H1 (cell line): ENCODE results near the gene C2CD4C. TPM values are rescaled to one million over a fixed set of nuclear protein-coding genes. Genes with fewer than 3 reads are reported as not detected.
"Not testable (repeated sequence)": the region's sequence is repeated elsewhere in the genome, so short reads cannot be mapped to it uniquely, and the experiment has no call there.

Experiments used
- CTCF ChIA-PET: fragments of 300-600 bp; sonication (Branson Sonifier 250); formaldehyde crosslinking; loops from one replicate; lab custom pipeline; 2021; ENCODE audit not compliant: partially characterized antibody; lab: Charles Lee
- POLR2A ChIA-PET: fragments of 300-600 bp; sonication (Branson Sonifier 250); formaldehyde crosslinking; loops from one replicate; lab custom pipeline; 2021; ENCODE audit warnings: inconsistent platforms; ENCODE audit not compliant: partially characterized antibody; lab: Charles Lee
- DNase-seq, 2 experiments: peaks; one replicate each; pipeline versions ENCODE4 v3.0.0 to v3.0.0-alpha.2; 2010 to 2022; ENCODE audit warnings: low spot score in 2 of 2, low read depth in 1 of 2, mixed read lengths in 1 of 2
- FAIRE-seq: peaks from 2 replicates; lab custom pipeline; 2011; peaks lifted over from hg19 to GRCh38; lab: Jason Lieb, UNC
- H2AFZ ChIP-seq: 2 replicates; pipeline ENCODE4 v1.8.1; 2012; ENCODE audit warnings: low read length, inconsistent platforms
- H2AK5ac ChIP-seq: 2 replicates; pipeline ENCODE4 v1.6.1; 2013; ENCODE audit warnings: low read depth, low read length
- H2BK120ac ChIP-seq: replicated peaks from 2 replicates; pipeline ENCODE3; 2013; ENCODE audit warnings: low read depth, low read length, inconsistent platforms
- H2BK12ac ChIP-seq: 2 replicates; pipeline ENCODE4 v1.6.1; 2013; ENCODE audit warnings: low read depth, low read length
- H2BK15ac ChIP-seq: 2 replicates; pipeline ENCODE4 v1.6.1; 2013; ENCODE audit warnings: low read length
- H2BK20ac ChIP-seq: 2 replicates; pipeline ENCODE4 v1.6.1; 2013; ENCODE audit warnings: low read length
- H2BK5ac ChIP-seq: 2 replicates; pipeline ENCODE4 v1.6.1; 2013; ENCODE audit warnings: low read depth, low read length
- H3K14ac ChIP-seq: 2 replicates; pipeline ENCODE4 v1.6.1; 2013; ENCODE audit warnings: inconsistent platforms; ENCODE audit not compliant: insufficient read length
- H3K18ac ChIP-seq: 2 replicates; pipeline ENCODE4 v1.6.1; 2013; ENCODE audit warnings: low read length; ENCODE audit errors: extremely low read depth
- H3K23ac ChIP-seq: 2 replicates; pipeline ENCODE4 v1.6.1; 2013; ENCODE audit warnings: inconsistent platforms; ENCODE audit not compliant: insufficient read length
- H3K23me2 ChIP-seq: 2 replicates; pipeline ENCODE4 v1.6.1; 2013; ENCODE audit warnings: low read depth, low read length
- H3K27ac ChIP-seq: 2 replicates; pipeline ENCODE4 v1.6.1; 2011; ENCODE audit warnings: low read depth, low read length, inconsistent platforms
- H3K27me3 ChIP-seq, 4 experiments: replicated peaks in 1 of 4; 1 replicate in 1 of 4; 2 replicates in 3 of 4; pipeline versions ENCODE4 v1.6.1 to v1.8.1; 2011 to 2013; ENCODE audit warnings: low read length in 3 of 4, mild to moderate bottlenecking in 3 of 4, inconsistent platforms in 2 of 4, mixed read lengths in 2 of 4, moderate library complexity in 1 of 4; ENCODE audit not compliant: control insufficient read depth in 3 of 4, insufficient read depth in 3 of 4; ENCODE audit errors: extremely low read depth in 1 of 4
- H3K36me3 ChIP-seq, 4 experiments: 2 replicates each; pipeline versions ENCODE4 v1.6.1 to v1.8.1; 2011 to 2013; ENCODE audit warnings: mild to moderate bottlenecking in 4 of 4, low read length in 3 of 4, moderate library complexity in 2 of 4, control low read depth in 1 of 4, inconsistent platforms in 1 of 4; ENCODE audit not compliant: insufficient read depth in 4 of 4, control insufficient read depth in 2 of 4
- H3K4ac ChIP-seq: replicated peaks from 2 replicates; pipeline ENCODE3; 2013; ENCODE audit warnings: low read length, low read depth, mixed read lengths, inconsistent platforms; ENCODE audit not compliant: insufficient read length
- H3K4me1 ChIP-seq, 4 experiments: replicated peaks in 1 of 4; 1 replicate in 1 of 4; 2 replicates in 3 of 4; pipeline versions ENCODE4 v1.6.1 to v1.8.1; 2011 to 2013; ENCODE audit warnings: low read length in 3 of 4, inconsistent platforms in 2 of 4, mixed read lengths in 1 of 4; ENCODE audit not compliant: insufficient read depth in 4 of 4, control insufficient read depth in 3 of 4
- H3K4me2 ChIP-seq, 2 experiments: 2 replicates each; pipeline versions ENCODE4 v1.6.1 to v1.8.1; 2011 to 2013; ENCODE audit warnings: low read depth in 2 of 2, low read length in 2 of 2, control low read depth in 1 of 2, inconsistent platforms in 1 of 2, mild to moderate bottlenecking in 1 of 2; ENCODE audit not compliant: insufficient read depth in 1 of 2
- H3K4me3 ChIP-seq, 4 experiments: fragments of 200-600, 300-600 bp in 1 of 4; sonication (generic), shearing (Covaris generic), sonication (Bioruptor Twin) in 1 of 4; 2 replicates each; pipeline versions ENCODE4 v1.5.1 to v1.8.1; 2011 to 2016; ENCODE audit warnings: low read length in 4 of 4, low read depth in 3 of 4, control low read depth in 2 of 4, inconsistent platforms in 2 of 4, mild to moderate bottlenecking in 2 of 4, mixed read lengths in 1 of 4, moderate library complexity in 1 of 4; ENCODE audit not compliant: insufficient read depth in 2 of 4; ENCODE audit errors: extremely low read depth in 1 of 4
- H3K56ac ChIP-seq: replicated peaks from 2 replicates; pipeline ENCODE3; 2013; ENCODE audit warnings: low read depth, mild to moderate bottlenecking, mixed read lengths, low read length, inconsistent platforms; ENCODE audit not compliant: insufficient read length
- H3K79me1 ChIP-seq: 2 replicates; pipeline ENCODE4 v1.6.1; 2013; ENCODE audit warnings: low read depth, low read length, control low read depth
- H3K79me2 ChIP-seq, 2 experiments: 2 replicates each; pipeline versions ENCODE4 v1.6.1 to v1.8.1; 2012 to 2013; ENCODE audit warnings: low read length in 2 of 2, mild to moderate bottlenecking in 2 of 2, inconsistent platforms in 1 of 2; ENCODE audit not compliant: insufficient read depth in 2 of 2, control insufficient read depth in 1 of 2
- H3K9ac ChIP-seq, 4 experiments: replicated peaks in 1 of 4; 1 replicate in 1 of 4; 2 replicates in 3 of 4; pipeline versions ENCODE4 v1.6.1 to v1.8.1; 2011 to 2013; ENCODE audit warnings: low read depth in 3 of 4, low read length in 3 of 4, control low read depth in 2 of 4, mild to moderate bottlenecking in 2 of 4, moderate library complexity in 2 of 4, inconsistent platforms in 1 of 4; ENCODE audit errors: extremely low read depth in 1 of 4
- H3K9me3 ChIP-seq, 2 experiments: 2 replicates each; pipeline versions ENCODE4 v1.6.1 to v1.8.1; 2012 to 2013; ENCODE audit warnings: mild to moderate bottlenecking in 2 of 2, moderate library complexity in 2 of 2, control low read depth in 1 of 2, inconsistent platforms in 1 of 2, low read depth in 1 of 2, low read length in 1 of 2, mixed read lengths in 1 of 2; ENCODE audit not compliant: insufficient read depth in 2 of 2
- H4K20me1 ChIP-seq, 2 experiments: replicated peaks in 1 of 2; 2 replicates each; pipeline versions ENCODE3 to v1.8.1; 2011 to 2013; ENCODE audit warnings: inconsistent platforms in 2 of 2, low read length in 2 of 2, mild to moderate bottlenecking in 1 of 2; ENCODE audit not compliant: insufficient read depth in 2 of 2, control insufficient read depth in 1 of 2
- H4K5ac ChIP-seq: 2 replicates; pipeline ENCODE4 v1.6.1; 2013; ENCODE audit warnings: low read length, low read depth, mixed read lengths, inconsistent platforms; ENCODE audit not compliant: insufficient read length
- H4K8ac ChIP-seq: 2 replicates; pipeline ENCODE4 v1.8.0; 2013; ENCODE audit warnings: mild to moderate bottlenecking, moderate library complexity, low read length, inconsistent platforms; ENCODE audit not compliant: insufficient read depth; ENCODE audit errors: extremely low read depth
- H4K91ac ChIP-seq: replicated peaks from 2 replicates; pipeline ENCODE3; 2013; ENCODE audit warnings: low read length, mixed read lengths, inconsistent platforms; ENCODE audit not compliant: insufficient read length
- WGBS, 2 experiments: shearing (Covaris generic) in 1 of 2; methylation state at CpG; one replicate each; pipeline versions ENCODE4 v1.1.6 to v1.1.7; 2013 to 2015; ENCODE audit warnings: low lambda C conversion rate in 2 of 2, mixed read lengths in 2 of 2, inconsistent platforms in 1 of 2, low coverage in 1 of 2, missing lambda C conversion rate in 1 of 2; ENCODE audit not compliant: insufficient replicate concordance in 2 of 2, insufficient coverage in 1 of 2, insufficient read length in 1 of 2; ENCODE audit errors: extremely low coverage in 1 of 2, missing lambda C conversion rate in 1 of 2; 5-methylcytosine and 5-hydroxymethylcytosine counted together
- polyA plus RNA-seq, 7 experiments: library from polyadenylated mRNA; depleted of rRNA in 3 of 7; stranded (reverse) in 5 of 7; unstranded in 2 of 7; fragments of >200 nt in 5 of 7; fragments of 200-250 nt in 2 of 7; gene quantifications; 1 replicate in 5 of 7; 2 replicates in 1 of 7; 4 replicates in 1 of 7; pipeline versions ENCODE4 v1.2.1 to v1.2.3, GENCODE V29; 2011 to 2013; ENCODE audit warnings: missing spikeins in 2 of 7, mixed read lengths in 2 of 7
- total RNA-seq: library from RNA; stranded (reverse); fragmentation: NEBNext Ultra II Directional; extraction: Animal tissue kit (Norgen Biotek cat#: 25700); gene quantifications from 2 replicates; pipeline ENCODE4 v1.2.1, GENCODE V29; 2021
- TF ChIP-seq, protein P1 (sequence below): IDR thresholded peaks from 2 replicates; pipeline ENCODE4 v1.6.1; 2012; ENCODE audit warnings: inconsistent platforms

C2CD4C gene
- total and polyA plus RNA-seq, 2 of the 8 experiments (the other 6 are each of a cell fraction or from before 2014, with no cell fraction given), result 3.8 to 6.3 TPM

GRCh38 chr19:427675-428074 is 18.7 kb upstream of the C2CD4C start:
- H3K79me2 ChIP-seq, H4K20me1 ChIP-seq, H3K56ac ChIP-seq, DNase-seq, H2BK20ac ChIP-seq, H3K23me2 ChIP-seq, H4K91ac ChIP-seq, H2BK12ac ChIP-seq, H4K8ac ChIP-seq, H3K27ac ChIP-seq, H3K14ac ChIP-seq, FAIRE-seq, H4K5ac ChIP-seq, H3K4ac ChIP-seq, H3K4me1 ChIP-seq, H2AFZ ChIP-seq, H3K79me1 ChIP-seq, H3K23ac ChIP-seq, H2BK120ac ChIP-seq: not testable (repeated sequence)
- ChIA-PET CTCF (interaction anchor here (1.0 to 1.9 kb wide), 2 partner anchors 15 to 79 kb away, joined by 3 to 4 read pairs; no protein-coding TSS in a partner anchor), POLR2A (interaction anchor here (0.7 to 0.9 kb wide), 4 partner anchors 13 to 98 kb away, joined by 3 read pairs; no protein-coding TSS in a partner anchor)
- Histone ChIP-seq H3K9me3 (peaks cover 5 to 18% of the 10 kb centered on the region in 2 experiments; a peak in 3 of 4 replicates), H2AK5ac (peak overlapping the region; percentile 24; the same call in 1 of the 2 replicates), H2BK15ac (0 out of 2 replicates have a peak overlapping the region, but pooled peaks have one; percentile 46), H3K36me3 (peaks cover 0 to 11% (median 0%) of the 10 kb centered on the region in 4 experiments; a peak in 1 of 8 replicates), H3K18ac (peak overlapping the region; percentile 72; the same call in 1 of the 2 replicates), H3K9ac (0 out of 7 replicates have a peak overlapping the region, but pooled peaks of 1 of the 4 experiments have one; percentile 2), H3K4me2 (peak overlapping the region in 1 of 2 experiments; percentile 57; a peak in 1 of 4 replicates), H3K4me3 (peak overlapping the region in 1 of 4 experiments; percentile 28; a peak in 3 of 8 replicates), H2BK5ac (peak overlapping the region; percentile 52; the same call in 1 of the 2 replicates), H3K27me3 (peaks cover 0 to 15% (median 5%) of the 10 kb centered on the region in 4 experiments; a peak in 5 of 7 replicates)
- TF ChIP-seq, protein P1, sequence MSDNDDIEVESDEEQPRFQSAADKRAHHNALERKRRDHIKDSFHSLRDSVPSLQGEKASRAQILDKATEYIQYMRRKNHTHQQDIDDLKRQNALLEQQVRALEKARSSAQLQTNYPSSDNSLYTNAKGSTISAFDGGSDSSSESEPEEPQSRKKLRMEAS, result peak; percentile 66
- 67% methylated on average over 9 of the region's 19 CpGs; no CpG with 5 or more reads in 1 of the 2 experiments for WGBS, 2 experiments
